Amniotic epithelial cell (primary cell): Measurements from ENCODE around the gene SHANK1.

ENCODE experiments used
- DNase-seq: peaks from one replicate; pipeline ENCODE4 v3.0.0-alpha.2; 2010; ENCODE audit warnings: low read depth

SHANK1 gene

GRCh38 chr19:50728084-50728737, 8.6 kb upstream of the SHANK1 start:
- DNase-seq = peak; percentile 71

GRCh38 chr19:50725911-50726230, 6.3 kb upstream of the SHANK1 start:
- no peak for DNase-seq

GRCh38 chr19:50725218-50725910, 5.8 kb upstream of the SHANK1 start:
- no peak for DNase-seq

- peak; percentile 95 for DNase-seq
Observed at GRCh38 chr19:50724522-50725217, 5.1 kb upstream of the SHANK1 start.

GRCh38 chr19:50723735-50724521, 4.3 kb upstream of the SHANK1 start:
- DNase-seq = no peak

- peak; percentile 44 for DNase-seq
Observed at GRCh38 chr19:50723069-50723468, 3.5 kb upstream of the SHANK1 start, which contains the start of gene CLEC11A. CLEC11A (plus strand) TSS chr19:50723364; CDS start chr19:50723526, 162 bp downstream.

GRCh38 chr19:50722201-50723013, 2.8 kb upstream of the SHANK1 start:
- DNase-seq = no peak

GRCh38 chr19:50721441-50722137, 2.0 kb upstream of the SHANK1 start:
- DNase-seq = no peak

GRCh38 chr19:50720921-50721381, 1.3 kb upstream of the SHANK1 start:
- no peak for DNase-seq

GRCh38 chr19:50720181-50720920, 749 bp upstream of the SHANK1 start:
- no peak for DNase-seq

- DNase-seq = no peak
Observed at GRCh38 chr19:50719119-50719435, 525 bp downstream of the SHANK1 start.

GRCh38 chr19:50718255-50719118, 1.1 kb downstream of the SHANK1 start:
- DNase-seq = no peak

- no peak for DNase-seq
Observed at GRCh38 chr19:50717891-50718254, 1.7 kb downstream of the SHANK1 start.

- no peak for DNase-seq
Observed at GRCh38 chr19:50717026-50717723, 2.4 kb downstream of the SHANK1 start.

GRCh38 chr19:50716178-50717025, 3.2 kb downstream of the SHANK1 start:
- no peak for DNase-seq

GRCh38 chr19:50713556-50714236, 5.9 kb downstream of the SHANK1 start:
- no peak for DNase-seq

GRCh38 chr19:50712833-50713232, 6.8 kb downstream of the SHANK1 start:
- no peak for DNase-seq
